SK-N-SH (cell line): ENCODE measurements around the gene CSTPP1.

Source experiments
- RFX5 ChIP-seq: IDR thresholded peaks from 2 replicates; pipeline ENCODE4 v1.6.1; 2012; ENCODE audit warnings: mild to moderate bottlenecking, improper control_type of control experiment, low read length
- ZBTB33 ChIP-seq: IDR thresholded peaks from 2 replicates; pipeline ENCODE4 v1.4.0; 2012; ENCODE audit warnings: low read depth, borderline replicate concordance
- TF ChIP-seq, protein P1 (sequence below): fragments of 200-600 bp; sonication (generic); IDR thresholded peaks from 2 replicates; pipeline ENCODE4 v1.6.1; 2017; ENCODE audit warnings: antibody characterized with exemption, mild to moderate bottlenecking, moderate library complexity

DNA sequence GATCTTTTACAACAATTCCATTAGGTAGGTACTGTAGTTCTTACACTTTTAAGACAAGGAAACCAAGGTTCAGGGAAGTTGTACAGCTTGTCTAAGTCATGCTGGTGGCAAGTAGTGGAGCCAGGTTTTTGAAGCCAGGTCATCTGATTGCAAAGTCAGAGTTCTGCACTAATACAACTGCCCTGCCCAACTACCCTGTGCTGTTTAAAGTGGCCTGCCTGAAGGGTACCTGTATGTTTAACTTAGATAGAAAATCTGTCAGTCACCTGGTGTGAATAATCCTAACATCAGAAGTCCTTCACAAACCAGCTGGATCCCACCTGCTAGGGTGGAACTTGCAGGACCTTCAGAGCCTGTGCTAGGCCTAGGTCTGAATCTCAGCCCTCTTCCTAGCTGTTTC lies 195.9 kb downstream of the CSTPP1 start:
- TF ChIP-seq, protein P1, sequence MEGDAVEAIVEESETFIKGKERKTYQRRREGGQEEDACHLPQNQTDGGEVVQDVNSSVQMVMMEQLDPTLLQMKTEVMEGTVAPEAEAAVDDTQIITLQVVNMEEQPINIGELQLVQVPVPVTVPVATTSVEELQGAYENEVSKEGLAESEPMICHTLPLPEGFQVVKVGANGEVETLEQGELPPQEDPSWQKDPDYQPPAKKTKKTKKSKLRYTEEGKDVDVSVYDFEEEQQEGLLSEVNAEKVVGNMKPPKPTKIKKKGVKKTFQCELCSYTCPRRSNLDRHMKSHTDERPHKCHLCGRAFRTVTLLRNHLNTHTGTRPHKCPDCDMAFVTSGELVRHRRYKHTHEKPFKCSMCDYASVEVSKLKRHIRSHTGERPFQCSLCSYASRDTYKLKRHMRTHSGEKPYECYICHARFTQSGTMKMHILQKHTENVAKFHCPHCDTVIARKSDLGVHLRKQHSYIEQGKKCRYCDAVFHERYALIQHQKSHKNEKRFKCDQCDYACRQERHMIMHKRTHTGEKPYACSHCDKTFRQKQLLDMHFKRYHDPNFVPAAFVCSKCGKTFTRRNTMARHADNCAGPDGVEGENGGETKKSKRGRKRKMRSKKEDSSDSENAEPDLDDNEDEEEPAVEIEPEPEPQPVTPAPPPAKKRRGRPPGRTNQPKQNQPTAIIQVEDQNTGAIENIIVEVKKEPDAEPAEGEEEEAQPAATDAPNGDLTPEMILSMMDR, result no peak
- TF ChIP-seq RFX5 (no peak), ZBTB33 (no peak)
